ENCODE data around the gene DSG1. TPM values are rescaled to one million over a fixed set of nuclear protein-coding genes. Genes with fewer than 3 reads are reported as not detected.

Gene DSG1
- total RNA-seq (2022) (not detected in 2 replicates), Bru-seq, nascent RNA (percentile 7 among the genes with signal in this experiment), BruChase-seq, experiment 1, labeled RNA remaining after a 6-hour chase (percentile 9 among the genes with signal in this experiment), BruChase-seq, experiment 2, labeled RNA remaining after a 2-hour chase (percentile 3 among the genes with signal in this experiment)
- long read RNA-seq: 0 reads

DNA sequence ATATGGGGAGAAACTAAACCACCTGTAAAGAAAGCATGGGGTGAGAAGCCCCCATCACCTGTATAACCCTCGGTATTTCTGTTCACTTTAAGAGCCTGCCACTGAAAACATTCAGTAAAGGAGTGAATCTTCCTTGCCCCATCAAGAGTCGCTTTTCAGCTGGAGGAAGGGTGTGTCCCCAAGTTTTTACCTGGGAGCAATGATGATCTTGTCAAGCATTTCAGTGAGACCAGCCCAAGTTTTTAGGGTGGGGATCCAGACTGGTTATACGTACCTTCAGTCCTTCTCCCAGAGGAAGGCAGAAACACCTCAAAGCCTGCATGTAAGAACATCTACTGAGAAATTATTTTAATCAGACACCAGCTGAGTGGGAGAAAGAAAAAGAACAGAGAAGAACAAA, at the start of gene DSG1:
Gene DSG1, plus strand, starts transcription at position 301 of the 400 bp plus-strand sequence. CDS start 141 bp downstream, outside the sequence.
- H3K27me3 Mint-ChIP-seq (ENCODE audit: unreplicated experiment): no peaks in the 10 kb centered on the region
- no peaks in the 10 kb centered on the region for H3K36me3 Mint-ChIP-seq (ENCODE audit: insufficient read depth, unreplicated experiment)
- no peak within 1 kb of the TSS for H3K4me3 Mint-ChIP-seq (ENCODE audit: low read depth, unreplicated experiment)
- H3K4me1 Mint-ChIP-seq (ENCODE audit: low read depth, unreplicated experiment): no peaks in the 10 kb centered on the region
- H3K27ac Mint-ChIP-seq (ENCODE audit: unreplicated experiment): no peak within 1 kb of the TSS
- no TSS peak for BruUV-seq (replicated peaks)
- no peaks in the 10 kb centered on the region for H3K9me3 Mint-ChIP-seq (ENCODE audit: low read depth, unreplicated experiment)
- TF ChIP-seq, protein P1, sequence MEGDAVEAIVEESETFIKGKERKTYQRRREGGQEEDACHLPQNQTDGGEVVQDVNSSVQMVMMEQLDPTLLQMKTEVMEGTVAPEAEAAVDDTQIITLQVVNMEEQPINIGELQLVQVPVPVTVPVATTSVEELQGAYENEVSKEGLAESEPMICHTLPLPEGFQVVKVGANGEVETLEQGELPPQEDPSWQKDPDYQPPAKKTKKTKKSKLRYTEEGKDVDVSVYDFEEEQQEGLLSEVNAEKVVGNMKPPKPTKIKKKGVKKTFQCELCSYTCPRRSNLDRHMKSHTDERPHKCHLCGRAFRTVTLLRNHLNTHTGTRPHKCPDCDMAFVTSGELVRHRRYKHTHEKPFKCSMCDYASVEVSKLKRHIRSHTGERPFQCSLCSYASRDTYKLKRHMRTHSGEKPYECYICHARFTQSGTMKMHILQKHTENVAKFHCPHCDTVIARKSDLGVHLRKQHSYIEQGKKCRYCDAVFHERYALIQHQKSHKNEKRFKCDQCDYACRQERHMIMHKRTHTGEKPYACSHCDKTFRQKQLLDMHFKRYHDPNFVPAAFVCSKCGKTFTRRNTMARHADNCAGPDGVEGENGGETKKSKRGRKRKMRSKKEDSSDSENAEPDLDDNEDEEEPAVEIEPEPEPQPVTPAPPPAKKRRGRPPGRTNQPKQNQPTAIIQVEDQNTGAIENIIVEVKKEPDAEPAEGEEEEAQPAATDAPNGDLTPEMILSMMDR (IDR thresholded peaks at IDR 0.05; ENCODE audit: unreplicated experiment): no peak
- DNase-seq: no peak
- intact Hi-C loops (cut with micrococcal nuclease; ENCODE audit: unreplicated experiment): loop anchor here (1.0 kb wide), 1 partner anchor 17 kb away; no protein-coding TSS in a partner anchor
- CTCF ChIA-PET: no interaction called here

DNA sequence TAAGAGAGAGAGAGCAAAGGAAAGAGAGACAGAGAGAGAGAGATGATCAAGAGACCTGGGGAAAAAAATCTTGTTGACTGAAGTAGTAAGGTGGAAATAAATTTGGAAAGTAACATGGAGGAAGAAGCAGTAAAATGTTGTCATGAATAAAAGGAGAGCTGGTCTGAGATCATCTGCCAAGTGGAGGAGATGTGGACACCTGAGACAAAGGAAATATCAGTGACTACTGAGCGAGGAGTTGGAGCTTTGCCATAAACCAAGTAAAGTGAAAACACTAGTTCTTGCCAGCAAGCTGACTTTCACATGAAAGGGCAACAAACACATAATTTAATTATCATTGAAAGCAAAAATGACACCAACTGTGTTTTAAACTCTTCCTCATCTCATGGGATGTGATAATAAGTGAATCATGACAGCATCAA, 49.0 kb upstream of the DSG1 start:
- TF ChIP-seq, protein P1 (IDR thresholded peaks at IDR 0.05; ENCODE audit: unreplicated experiment): no peak
- no TSS peak for BruUV-seq (replicated peaks)
- H3K9me3 Mint-ChIP-seq (ENCODE audit: low read depth, unreplicated experiment): no peaks in the 10 kb centered on the region
- no peaks in the 10 kb centered on the region for H3K27me3 Mint-ChIP-seq (ENCODE audit: unreplicated experiment)
- H3K4me3 Mint-ChIP-seq (ENCODE audit: low read depth, unreplicated experiment): peak overlapping the region; percentile 28
- no peaks in the 10 kb centered on the region for H3K36me3 Mint-ChIP-seq (ENCODE audit: insufficient read depth, unreplicated experiment)
- CTCF ChIA-PET: interaction anchor here (1.0 kb wide), 1 partner anchor 241 kb away, joined by 4 read pairs; no protein-coding TSS in a partner anchor
- H3K27ac Mint-ChIP-seq (ENCODE audit: unreplicated experiment): peak overlapping the region; percentile 15
- intact Hi-C loops (cut with micrococcal nuclease; ENCODE audit: unreplicated experiment): loop anchor here (5.0 kb wide), 2 partner anchors 128 to 243 kb away; no protein-coding TSS in a partner anchor
- DNase-seq: peak; percentile 18
- H3K4me1 Mint-ChIP-seq (ENCODE audit: low read depth, unreplicated experiment): peaks cover 31% of the 10 kb centered on the region

DNA sequence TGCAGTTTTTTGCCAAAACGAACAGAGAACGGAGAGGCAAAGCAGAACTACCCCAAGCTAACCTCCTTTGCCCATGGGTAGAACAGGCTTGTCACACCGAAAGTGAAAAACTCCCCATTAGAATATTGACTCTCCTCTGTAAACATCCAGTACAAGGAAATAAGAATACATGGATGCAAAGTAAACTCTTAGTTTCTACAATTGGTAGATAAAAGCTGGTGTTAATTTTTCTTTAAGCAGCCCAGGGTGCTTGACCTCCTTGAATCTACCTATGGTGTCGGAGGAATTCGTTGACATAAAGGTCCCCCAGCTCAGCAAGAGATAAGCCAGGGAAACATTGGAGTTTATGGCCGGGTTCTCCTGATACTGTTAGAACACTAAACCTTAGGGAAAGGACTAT, 48.4 kb upstream of the DSG1 start:
- CTCF ChIA-PET: interaction anchor here (1.0 to 1.4 kb wide), 2 partner anchors 9 to 241 kb away, joined by 3 to 4 read pairs; no protein-coding TSS in a partner anchor
- Mint-ChIP-seq H3K27me3 (ENCODE audit: unreplicated experiment) (no peaks in the 10 kb centered on the region), H3K36me3 (ENCODE audit: insufficient read depth, unreplicated experiment) (no peaks in the 10 kb centered on the region), H3K4me1 (ENCODE audit: low read depth, unreplicated experiment) (peaks cover 33% of the 10 kb centered on the region), H3K9me3 (ENCODE audit: low read depth, unreplicated experiment) (no peaks in the 10 kb centered on the region), H3K4me3 (ENCODE audit: low read depth, unreplicated experiment) (peak overlapping the region; percentile 28), H3K27ac (ENCODE audit: unreplicated experiment) (peak overlapping the region; percentile 15)
- no peak for DNase-seq
- TF ChIP-seq, protein P1 (IDR thresholded peaks at IDR 0.05; ENCODE audit: unreplicated experiment): no peak
- BruUV-seq (replicated peaks): no TSS peak
- intact Hi-C loops (cut with micrococcal nuclease; ENCODE audit: unreplicated experiment): loop anchor here (5.0 kb wide), 2 partner anchors 128 to 243 kb away; no protein-coding TSS in a partner anchor

DNA sequence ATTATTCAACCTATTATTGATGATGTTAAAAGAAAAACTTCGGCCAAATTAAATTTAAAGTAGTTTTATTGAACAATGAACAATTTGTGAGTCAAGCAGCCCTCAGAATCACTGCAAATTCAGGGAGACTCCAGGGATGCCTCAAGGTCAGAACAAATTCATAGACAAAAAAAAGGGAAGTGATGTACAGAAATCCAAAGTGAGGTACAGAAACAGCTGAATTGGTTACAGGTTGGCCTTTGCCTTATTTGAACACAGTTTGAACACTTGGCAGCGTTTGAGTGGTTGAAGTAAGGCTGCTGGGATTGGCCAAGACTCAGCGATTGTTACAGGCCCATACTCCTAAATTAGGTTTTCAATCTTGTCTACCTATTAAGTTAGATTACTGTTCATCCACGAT, 47.4 kb upstream of the DSG1 start:
- BruUV-seq (replicated peaks): no TSS peak
- no peaks in the 10 kb centered on the region for H3K36me3 Mint-ChIP-seq (ENCODE audit: insufficient read depth, unreplicated experiment)
- no peaks in the 10 kb centered on the region for H3K27me3 Mint-ChIP-seq (ENCODE audit: unreplicated experiment)
- TF ChIP-seq, protein P1 (IDR thresholded peaks at IDR 0.05; ENCODE audit: unreplicated experiment): no peak
- intact Hi-C loops (cut with micrococcal nuclease; ENCODE audit: unreplicated experiment): no loop called here
- no peaks in the 10 kb centered on the region for H3K9me3 Mint-ChIP-seq (ENCODE audit: low read depth, unreplicated experiment)
- H3K4me3 Mint-ChIP-seq (ENCODE audit: low read depth, unreplicated experiment): no peak overlapping the region
- no peak overlapping the region for H3K27ac Mint-ChIP-seq (ENCODE audit: unreplicated experiment)
- CTCF ChIA-PET: interaction anchor here (1.4 kb wide), 1 partner anchor 8 kb away, joined by 3 read pairs; no protein-coding TSS in a partner anchor
- peaks cover 39% of the 10 kb centered on the region for H3K4me1 Mint-ChIP-seq (ENCODE audit: low read depth, unreplicated experiment)
- DNase-seq: no peak
